GM15510 (cell line): ENCODE results near the gene NALCN.

Source experiments
- POLR2A ChIP-seq: IDR thresholded peaks from 3 replicates; pipeline ENCODE4 v1.6.1; 2011; ENCODE audit warnings: borderline replicate concordance; ENCODE audit not compliant: insufficient read length; ENCODE audit errors: extremely low read depth

NALCN gene

DNA sequence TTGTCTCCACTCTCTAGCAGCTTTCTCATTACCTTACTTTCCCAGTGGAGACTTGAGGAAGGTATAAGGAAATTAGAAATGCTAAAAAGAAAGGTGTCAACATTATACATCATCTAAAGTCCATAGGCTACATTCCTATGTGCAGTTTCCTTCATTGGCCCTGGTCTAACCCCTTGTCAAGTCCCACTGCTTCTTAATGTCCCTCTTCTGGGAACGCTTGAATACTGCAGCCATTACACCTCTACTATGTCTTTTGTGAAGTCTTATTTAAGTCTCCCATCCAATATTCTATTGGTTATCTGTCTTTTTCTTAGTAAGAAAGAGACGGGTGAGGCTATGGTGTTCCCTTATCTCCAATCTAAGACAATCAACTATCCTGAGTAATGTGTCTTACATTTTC lies 409.1 kb downstream of the NALCN start:
- TF ChIP-seq POLR2A, result no peak
